Measurements from ENCODE around the gene DNAJB6. TPM values are rescaled to one million over a fixed set of nuclear protein-coding genes. Genes with fewer than 3 reads are reported as not detected.

DNAJB6 gene
- total and polyA plus RNA-seq, 8 donors, result 48.7 to 233 (median 65.4) TPM

- Histone ChIP-seq H3K27ac (peak overlapping the region in 2 of 5 donors; percentile 15 to 69), H3K36me3 (no peaks in the 10 kb centered on the region), H3K27me3 (no peaks in the 10 kb centered on the region), H3K9me3 (no peaks in the 10 kb centered on the region), H3K4me3 (no peak overlapping the region), H3K4me1 (peaks cover 55 to 99% (median 76%) of the 10 kb centered on the region in 4 donors)
- intact Hi-C loops (cut with DNase I; ENCODE audit: low total_unique reads), result no loop called here
- 72 to 87% (median 82%) methylated on average over 11 of the region's 11 CpGs for WGBS, 5 donors
- DNase-seq, result no peak
- TF ChIP-seq POLR2AphosphoS5 (IDR thresholded peaks at IDR 0.05), result peak in 1 of 3 donors; percentile 21
- TF ChIP-seq CTCF (IDR thresholded peaks at IDR 0.05), result no peak
- no peak for TF ChIP-seq POLR2A (IDR thresholded peaks at IDR 0.05)
- TF ChIP-seq EP300 (IDR thresholded peaks at IDR 0.05), result no peak
These were observed 10.6 kb downstream of the DNAJB6 start for GRCh38 chr7:157347217-157347904.

- no peaks in the 10 kb centered on the region for H3K9me3 ChIP-seq
- no peaks in the 10 kb centered on the region for H3K36me3 ChIP-seq
- WGBS, 5 donors, result 82 to 87% (median 86%) methylated on average over 11 of the region's 11 CpGs
- DNase-seq, result no peak
- peaks cover 61 to 99% (median 79%) of the 10 kb centered on the region in 4 donors for H3K4me1 ChIP-seq
- intact Hi-C loops (cut with DNase I; ENCODE audit: low total_unique reads), result no loop called here
- H3K27ac ChIP-seq, result no peak overlapping the region
- no peak overlapping the region for H3K4me3 ChIP-seq
- TF ChIP-seq EP300 (IDR thresholded peaks at IDR 0.05) (no peak), POLR2A (IDR thresholded peaks at IDR 0.05) (no peak), CTCF (IDR thresholded peaks at IDR 0.05) (no peak), POLR2AphosphoS5 (IDR thresholded peaks at IDR 0.05) (no peak)
- no peaks in the 10 kb centered on the region for H3K27me3 ChIP-seq
These were observed 11.7 kb downstream of the DNAJB6 start for GRCh38 chr7:157348548-157348947.

- H3K4me3 ChIP-seq, result no peak overlapping the region
- TF ChIP-seq CTCF (IDR thresholded peaks at IDR 0.05) (no peak), EP300 (IDR thresholded peaks at IDR 0.05) (no peak), POLR2AphosphoS5 (IDR thresholded peaks at IDR 0.05) (no peak), POLR2A (IDR thresholded peaks at IDR 0.05) (no peak)
- DNase-seq, result no peak
- H3K27ac ChIP-seq, result peak overlapping the region in 1 of 5 donors; percentile 11
- H3K4me1 ChIP-seq, result peaks cover 71 to 99% (median 82%) of the 10 kb centered on the region in 4 donors
- intact Hi-C loops (cut with DNase I; ENCODE audit: low total_unique reads), result no loop called here
- no peaks in the 10 kb centered on the region for H3K27me3 ChIP-seq
- no peaks in the 10 kb centered on the region for H3K36me3 ChIP-seq
- no peaks in the 10 kb centered on the region for H3K9me3 ChIP-seq
- WGBS, 5 donors, result 63 to 80% (median 68%) methylated on average over 6 of the region's 6 CpGs
These were observed 15.7 kb downstream of the DNAJB6 start for GRCh38 chr7:157352516-157352915.

- H3K9me3 ChIP-seq, result no peaks in the 10 kb centered on the region
- H3K27ac ChIP-seq, result peak overlapping the region in 2 of 5 donors; percentile 4 to 57
- H3K36me3 ChIP-seq, result peaks cover 16 to 30% (median 27%) of the 10 kb centered on the region in 4 donors
- intact Hi-C loops (cut with DNase I; ENCODE audit: low total_unique reads), result no loop called here
- peaks cover 54 to 98% (median 77%) of the 10 kb centered on the region in 4 donors for H3K4me1 ChIP-seq
- TF ChIP-seq EP300 (IDR thresholded peaks at IDR 0.05), result no peak
- TF ChIP-seq CTCF (IDR thresholded peaks at IDR 0.05), result no peak
- peak in 2 of 3 donors; percentile 9 to 43 for TF ChIP-seq POLR2AphosphoS5 (IDR thresholded peaks at IDR 0.05)
- no peak for TF ChIP-seq POLR2A (IDR thresholded peaks at IDR 0.05)
- 41 to 53% (median 42%) methylated on average over 15 of the region's 15 CpGs for WGBS, 5 donors
- peak; percentile 31 to 42 for DNase-seq
- no peak overlapping the region for H3K4me3 ChIP-seq
- no peaks in the 10 kb centered on the region for H3K27me3 ChIP-seq
These were observed 19.1 kb downstream of the DNAJB6 start for GRCh38 chr7:157355784-157356511.

Data from stomach (tissue), 9 donors.